ENCODE data around the gene PLIN3.
"Not testable (repeated sequence)": the region's sequence is repeated elsewhere in the genome, so short reads cannot be mapped to it uniquely, and the experiment has no call there.

PLIN3 gene

DNA sequence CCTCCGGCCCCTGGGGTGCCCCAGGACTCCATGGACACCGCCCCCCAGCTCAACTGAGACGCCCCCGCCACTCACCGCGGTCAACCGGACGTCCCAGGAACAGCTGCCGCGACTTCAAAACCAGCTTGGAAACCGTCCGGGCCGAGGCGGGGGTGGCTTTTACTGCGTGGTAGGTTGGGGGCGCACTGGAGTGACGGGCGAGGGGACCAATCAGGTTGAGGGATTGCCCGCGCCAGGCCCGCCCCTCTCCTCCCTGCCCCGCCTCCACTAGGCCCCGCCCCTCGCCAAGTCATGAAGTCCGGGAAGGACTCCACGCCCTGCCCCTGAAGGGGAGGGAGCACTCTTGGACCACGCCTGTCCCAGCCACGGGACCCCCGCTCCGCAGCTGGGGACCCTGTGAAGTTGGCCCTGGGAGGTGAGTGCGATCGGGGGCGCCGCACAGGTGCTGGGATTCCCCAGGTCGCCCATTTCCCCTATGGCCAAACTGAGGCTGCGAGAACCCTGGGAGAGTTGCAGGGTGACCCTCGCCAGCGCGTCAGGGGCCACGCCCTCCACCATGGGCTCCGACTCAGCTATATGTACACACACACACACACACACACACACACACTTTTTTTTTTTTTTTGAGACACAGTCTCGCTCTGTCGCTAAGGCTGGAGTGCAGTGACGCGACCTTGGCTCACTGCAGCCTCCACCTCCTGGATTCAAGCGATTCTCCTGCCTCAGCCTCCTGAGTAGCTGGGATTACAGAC is at the start of gene PLIN3:
Gene PLIN3 (minus strand): TSS at position 134 of the 752 bp plus-strand sequence. CDS start 6,273 bp downstream, outside the sequence.
- DNase-seq (ENCODE audit: low read depth in 3 of 3): peak; percentile 86 to 95 (median 88)

GRCh38 chr19:4916292-4917082 is 49.0 kb upstream of the PLIN3 start:
- DNase-seq (ENCODE audit: low read depth in 3 of 3): no peak

DNA sequence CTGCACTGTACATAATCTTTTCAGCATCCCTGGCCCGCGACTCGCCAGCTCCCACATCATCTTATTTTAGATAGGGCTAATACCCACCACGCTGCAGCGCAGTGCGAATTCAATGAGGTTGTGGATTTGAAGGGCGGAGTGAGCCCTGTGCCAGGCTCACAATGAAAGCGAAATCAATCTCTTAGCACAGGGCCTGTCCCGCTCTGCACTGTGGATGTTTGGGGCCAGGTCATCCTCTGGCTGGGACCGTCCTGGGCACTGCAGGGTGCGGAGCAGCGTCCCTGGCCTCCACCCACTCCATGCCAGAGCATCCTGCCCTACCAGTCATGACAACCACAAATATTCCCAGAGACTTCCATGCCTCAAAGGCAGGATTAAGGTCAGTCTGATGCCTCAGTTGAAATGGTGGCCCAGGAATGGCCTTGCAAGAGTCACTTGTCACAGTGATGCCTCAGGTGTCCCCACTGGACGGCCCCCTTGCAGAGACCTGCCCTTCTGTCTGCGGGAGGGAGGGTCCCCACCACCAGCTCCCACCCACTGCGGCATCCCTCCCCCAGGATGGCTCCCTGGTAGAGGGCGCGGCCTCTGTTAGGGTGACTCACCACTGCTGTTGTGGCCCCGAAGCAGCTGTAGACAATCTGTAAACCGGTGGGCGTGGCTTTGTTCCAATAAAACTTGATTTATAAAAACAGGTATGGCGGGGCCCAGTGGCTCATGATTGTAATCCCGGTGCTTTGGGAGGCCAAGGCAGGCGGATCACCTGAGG is 47.5 kb upstream of the PLIN3 start:
- peak; percentile 46 to 66 (median 62) for DNase-seq (ENCODE audit: low read depth in 3 of 3)

DNA sequence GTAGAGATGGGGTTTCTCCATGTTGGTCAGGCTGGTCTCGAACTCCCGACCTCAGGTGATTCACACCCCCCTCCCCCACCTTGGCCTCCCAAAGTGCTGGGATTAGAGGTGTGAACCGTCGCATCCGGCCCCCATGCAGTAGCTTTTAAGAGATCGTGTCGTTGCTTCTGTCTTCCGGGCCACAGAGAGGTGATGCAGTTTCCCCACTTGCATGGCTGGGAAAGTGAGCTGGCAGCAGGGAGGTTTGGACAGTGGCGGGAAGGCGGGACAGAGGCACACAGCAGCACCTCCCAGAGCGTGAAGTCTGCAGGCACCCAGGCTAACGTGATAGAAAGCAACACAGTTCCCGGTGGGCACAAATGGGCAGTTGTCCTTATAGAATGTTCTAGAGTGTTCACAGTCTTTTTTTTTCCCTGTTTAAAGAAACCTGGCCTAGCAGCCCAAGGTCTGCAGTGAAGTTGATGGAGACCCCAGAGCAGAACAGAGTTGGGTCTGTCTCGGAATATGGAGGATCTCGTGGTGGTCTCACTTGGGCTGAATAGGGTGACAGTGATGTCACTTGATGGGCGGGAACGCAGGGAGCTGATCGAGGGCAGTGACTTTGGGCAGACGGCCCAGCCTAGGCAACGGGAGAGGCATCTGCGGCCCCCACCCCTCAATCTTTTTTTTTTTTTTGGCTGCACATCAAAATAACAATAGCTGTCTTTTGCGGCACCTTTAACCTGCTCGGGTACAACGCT is 46.7 kb upstream of the PLIN3 start:
- peak in 1 of 3 experiments; percentile 38 for DNase-seq (ENCODE audit: low read depth in 3 of 3)

DNA sequence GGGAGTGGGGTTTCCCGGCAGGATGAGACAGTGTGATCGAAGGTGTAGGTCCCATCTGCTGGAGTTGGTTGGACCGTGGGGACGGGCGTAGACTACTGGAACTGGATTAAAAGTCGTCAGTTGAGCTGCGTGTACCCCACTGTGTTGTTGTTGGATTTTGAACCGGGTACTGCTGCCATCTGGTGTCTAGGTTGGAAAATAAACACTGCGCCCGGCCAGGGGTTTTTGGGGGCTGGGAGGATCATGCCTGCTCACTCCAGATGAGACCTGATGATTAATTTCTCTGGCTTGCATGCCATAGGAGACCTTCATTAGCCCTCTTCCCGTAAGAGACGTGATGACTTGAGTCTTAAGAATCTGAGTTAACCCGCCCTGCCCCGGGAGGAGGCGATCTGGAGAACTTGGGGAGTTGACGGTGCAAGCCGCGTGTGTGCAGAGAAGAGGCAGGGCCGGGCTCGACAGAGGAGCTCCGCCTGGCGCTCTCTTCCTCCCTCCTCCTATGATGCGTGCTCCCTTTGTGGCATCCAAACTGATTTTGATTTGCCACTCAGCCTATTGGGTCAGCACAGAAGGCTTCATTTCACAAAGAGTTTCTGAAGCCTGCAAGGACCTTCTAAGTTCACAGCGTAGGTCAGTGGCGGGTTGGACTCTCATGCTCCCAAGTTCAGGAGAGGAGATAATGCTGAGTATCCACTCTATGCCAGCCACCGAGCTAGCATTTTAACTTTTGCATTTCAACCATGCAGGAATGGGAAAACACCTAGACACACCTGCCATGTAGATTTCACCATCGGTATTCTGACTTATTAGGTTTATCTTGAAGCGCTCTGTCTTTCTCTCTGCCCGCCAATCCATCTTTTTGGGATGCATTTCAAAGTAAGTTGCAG is 44.6 kb upstream of the PLIN3 start:
- DNase-seq (ENCODE audit: low read depth in 3 of 3): peak; percentile 55 to 73 (median 70)

DNA sequence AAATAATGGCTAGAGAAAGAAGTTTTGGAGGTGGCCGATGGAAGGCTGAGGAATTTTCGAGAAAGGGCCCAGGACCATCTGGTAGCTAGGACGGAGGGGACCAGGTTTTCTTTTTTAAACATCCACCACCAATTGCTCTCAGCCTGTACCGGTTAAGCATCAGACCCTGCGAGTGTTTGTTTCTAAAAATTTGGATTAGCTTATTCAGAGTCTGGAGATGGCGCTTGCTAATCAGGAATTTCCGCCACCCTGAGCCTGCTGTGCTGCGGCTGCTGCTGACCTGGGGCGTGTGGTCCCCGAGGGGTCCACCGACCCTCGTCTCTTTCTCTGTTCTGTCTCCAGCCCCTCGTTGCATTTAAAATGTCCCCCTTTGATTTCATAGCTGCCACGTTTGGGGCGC is 43.8 kb upstream of the PLIN3 start:
- no peak for DNase-seq (ENCODE audit: low read depth in 3 of 3)

DNA sequence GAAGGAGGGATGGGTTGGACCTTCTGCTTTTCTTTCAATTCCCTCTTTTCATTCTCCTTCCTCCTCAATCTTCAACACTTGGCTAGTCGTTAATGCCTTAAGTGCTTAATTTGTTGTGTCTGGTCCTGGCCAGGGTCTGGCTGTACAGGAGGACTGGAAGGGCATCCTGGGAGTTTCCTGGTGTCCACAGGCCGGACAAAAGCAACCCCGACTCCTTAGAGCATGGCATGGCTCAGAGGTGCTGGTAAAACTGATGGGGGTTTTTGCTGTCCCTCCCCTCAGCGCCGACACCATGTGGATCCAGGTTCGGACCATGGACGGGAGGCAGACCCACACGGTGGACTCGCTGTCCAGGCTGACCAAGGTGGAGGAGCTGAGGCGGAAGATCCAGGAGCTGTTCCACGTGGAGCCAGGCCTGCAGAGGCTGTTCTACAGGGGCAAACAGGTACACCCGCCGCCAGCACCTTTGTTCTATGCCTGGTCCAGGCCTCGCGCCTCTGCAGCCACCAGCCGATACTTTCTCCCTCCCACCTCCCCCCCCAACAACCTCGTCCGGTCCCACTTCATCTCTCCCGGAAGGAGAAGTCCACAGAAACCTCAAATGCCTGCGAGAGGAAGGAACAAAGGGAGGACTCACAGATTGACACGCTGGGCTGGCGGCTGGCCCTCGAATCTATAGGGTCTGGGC is 43.3 kb upstream of the PLIN3 start:
- DNase-seq (ENCODE audit: low read depth in 3 of 3): no peak

GRCh38 chr19:4909897-4910593 is 42.6 kb upstream of the PLIN3 start:
- DNase-seq (ENCODE audit: low read depth in 3 of 3): peak; percentile 89 to 96 (median 91)

- peak in 2 of 3 experiments; percentile 63 to 87 for DNase-seq (ENCODE audit: low read depth in 3 of 3)
Observed at GRCh38 chr19:4909156-4909896, 41.9 kb upstream of the PLIN3 start, which contains the start of gene UHRF1. UHRF1 (plus strand) TSS chr19:4909501; CDS start chr19:4910886, 1,385 bp downstream.

- no peak for DNase-seq (ENCODE audit: low read depth in 3 of 3)
Observed at GRCh38 chr19:4908781-4909155, 41.3 kb upstream of the PLIN3 start.

DNA sequence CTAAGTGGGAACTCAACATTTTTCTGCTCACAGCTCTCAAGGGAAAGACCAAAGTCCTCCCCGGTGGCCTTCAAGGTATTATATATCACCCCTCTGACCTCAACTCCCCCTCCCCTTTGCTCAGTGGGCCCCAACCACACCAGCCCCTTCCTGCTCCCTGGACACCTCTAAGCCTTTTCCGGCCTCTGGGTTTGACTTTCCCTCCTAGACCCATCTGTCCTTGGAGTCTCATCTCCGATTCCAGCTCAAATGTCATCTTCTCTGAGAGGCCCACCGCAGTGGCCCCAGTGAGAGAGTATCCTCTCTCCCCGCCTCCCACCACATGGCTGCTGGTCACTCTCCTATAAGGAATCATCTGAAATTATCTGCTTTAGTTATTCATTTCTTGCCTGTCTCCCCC is 40.9 kb upstream of the PLIN3 start:
- no peak for DNase-seq (ENCODE audit: low read depth in 3 of 3)

GRCh38 chr19:4906963-4907362 is 39.5 kb upstream of the PLIN3 start:
- DNase-seq (ENCODE audit: low read depth in 3 of 3): no peak

GRCh38 chr19:4904481-4904880 is 37.0 kb upstream of the PLIN3 start:
- no peak for DNase-seq (ENCODE audit: low read depth in 3 of 3)

GRCh38 chr19:4902796-4903195 is 35.3 kb upstream of the PLIN3 start, which contains the start of gene ARRDC5:
ARRDC5 (minus strand) TSS chr19:4902896; CDS start chr19:4902825, 71 bp downstream.
- DNase-seq (ENCODE audit: low read depth in 3 of 3): no peak

DNA sequence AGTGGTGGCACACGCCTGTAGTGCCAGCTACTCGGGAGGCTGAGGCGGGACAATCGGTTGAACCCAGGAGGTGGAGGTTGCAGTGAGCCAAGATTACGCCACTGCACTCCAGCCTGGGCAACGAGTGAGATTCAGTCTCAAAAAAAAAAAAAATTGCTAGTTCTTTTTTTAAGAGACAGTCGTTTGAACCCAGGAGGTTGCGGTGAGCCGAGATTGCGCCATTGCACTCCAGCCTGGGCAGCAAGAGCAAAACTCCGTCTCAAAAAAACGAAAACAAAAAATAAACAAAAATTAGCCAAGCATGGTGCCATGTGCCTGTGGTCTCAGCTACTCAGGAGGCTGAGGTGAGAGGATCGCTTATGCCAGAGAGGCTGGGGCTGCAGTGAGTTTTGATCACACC is 33.4 kb upstream of the PLIN3 start:
- DNase-seq (ENCODE audit: low read depth in 3 of 3): not testable (repeated sequence)

DNA sequence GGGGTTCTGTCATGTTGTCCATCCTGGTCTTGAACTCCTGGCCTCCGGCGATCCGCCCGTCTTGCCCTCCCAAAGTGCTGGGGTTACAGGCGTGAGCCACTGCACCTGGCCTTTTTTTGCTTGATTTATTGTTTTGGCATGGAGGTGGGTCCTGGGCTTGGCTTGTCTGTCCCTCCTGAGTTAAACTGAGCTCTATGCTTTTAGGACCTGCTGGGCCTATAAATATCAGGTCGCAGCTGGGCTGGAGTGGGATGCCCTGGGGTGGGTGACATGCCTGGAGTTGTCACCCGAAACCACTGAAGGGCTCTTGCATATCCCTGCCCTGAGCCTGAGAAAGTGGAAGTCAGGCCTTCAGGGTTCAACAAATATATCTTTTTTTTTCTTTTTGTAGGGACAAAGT is 29.7 kb upstream of the PLIN3 start:
- DNase-seq (ENCODE audit: low read depth in 3 of 3): no peak

DNA sequence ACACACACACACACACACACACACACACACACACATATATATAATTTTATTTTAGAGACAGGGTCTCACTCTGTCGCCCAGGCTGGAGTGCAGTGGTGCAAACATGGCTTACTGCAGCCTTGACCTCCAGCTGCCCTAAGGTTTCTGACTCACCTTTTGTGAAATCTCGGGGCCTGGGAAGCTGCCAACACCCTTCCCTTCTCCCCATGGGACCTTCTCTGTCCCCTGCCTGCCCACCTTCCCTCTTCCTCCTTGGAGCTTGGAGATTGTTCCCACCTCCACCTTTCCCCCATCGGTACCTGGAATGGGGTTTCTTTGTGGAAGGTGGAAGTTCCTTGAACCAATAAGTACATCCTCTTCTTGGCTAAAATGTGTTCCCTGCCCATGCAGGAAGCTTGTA is 28.9 kb upstream of the PLIN3 start:
- DNase-seq (ENCODE audit: low read depth in 3 of 3): no peak

DNA sequence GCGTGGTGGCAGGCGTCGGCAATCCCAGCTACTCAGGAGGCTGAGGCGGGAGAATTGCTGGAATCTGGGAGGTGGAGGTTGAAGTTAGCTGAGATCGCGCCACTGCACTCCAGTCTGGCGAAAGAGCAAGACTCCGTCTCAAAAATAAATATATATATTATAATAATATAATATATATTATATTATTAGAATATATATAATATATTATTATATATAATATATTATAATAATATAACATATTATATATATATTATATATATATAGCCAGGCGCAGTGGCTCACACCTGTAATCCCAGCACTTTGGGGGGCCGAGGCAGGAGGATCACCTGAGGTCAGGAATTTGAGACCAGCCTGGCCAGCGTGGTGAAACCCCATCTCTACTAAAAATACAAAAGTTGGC is 25.5 kb upstream of the PLIN3 start:
- DNase-seq (ENCODE audit: low read depth in 3 of 3): not testable (repeated sequence)
